HL-60 (cell line): ENCODE results near the gene RSPH6A.

Experiments
- DNase-seq, 2 experiments: peaks; one replicate each; pipeline ENCODE4 v3.0.0-alpha.2; 2010 to 2020; ENCODE audit warnings: low read depth in 1 of 2, low spot score in 1 of 2
- H3K27ac ChIP-seq: fragments of 250-450 bp; sonication (Bioruptor Pico); replicated peaks from 2 replicates; pipeline ENCODE4 v1.5.1; 2020; ENCODE audit warnings: mild to moderate bottlenecking, moderate library complexity
- H3K27me3 ChIP-seq: fragments of 250-450 bp; sonication (Bioruptor Pico); 2 replicates; pipeline ENCODE4 v1.5.1; 2021; ENCODE audit warnings: mild to moderate bottlenecking, moderate library complexity; ENCODE audit not compliant: insufficient read depth, poor library complexity, severe bottlenecking
- H3K4me3 ChIP-seq: replicated peaks from 2 replicates; pipeline ENCODE4 v1.5.1; 2011; ENCODE audit warnings: mild to moderate bottlenecking, control low read depth, low read length; ENCODE audit not compliant: insufficient read depth
- GABPA ChIP-seq: IDR thresholded peaks from 2 replicates; pipeline ENCODE4 v1.6.1; 2012; ENCODE audit warnings: low read depth
- POLR2AphosphoS5 ChIP-seq: IDR thresholded peaks from 2 replicates; pipeline ENCODE4 v1.6.1; 2012; ENCODE audit warnings: low read depth
- SPI1 ChIP-seq: IDR thresholded peaks from 2 replicates; pipeline ENCODE4 v1.6.1; 2012; ENCODE audit warnings: low read depth, mild to moderate bottlenecking, borderline replicate concordance
- TF ChIP-seq, protein P1 (sequence below): IDR thresholded peaks from one replicate; pipeline ENCODE4 v1.5.1; 2011; ENCODE audit warnings: low read length, control low read depth, inconsistent platforms; ENCODE audit not compliant: insufficient read depth
- TF ChIP-seq, protein P2 (sequence below): IDR thresholded peaks from 2 replicates; pipeline ENCODE4 v1.6.1; 2012; ENCODE audit warnings: low read depth; ENCODE audit not compliant: insufficient replicate concordance

The RSPH6A gene

GRCh38 chr19:45824041-45824471, 8.9 kb upstream of the RSPH6A start:
- H3K27me3 ChIP-seq, result no peaks in the 10 kb centered on the region
- DNase-seq, result no peak
- H3K4me3 ChIP-seq, result no peak overlapping the region
- H3K27ac ChIP-seq, result no peak overlapping the region
- TF ChIP-seq POLR2AphosphoS5 (no peak), GABPA (no peak), SPI1 (no peak)
- TF ChIP-seq, protein P1, sequence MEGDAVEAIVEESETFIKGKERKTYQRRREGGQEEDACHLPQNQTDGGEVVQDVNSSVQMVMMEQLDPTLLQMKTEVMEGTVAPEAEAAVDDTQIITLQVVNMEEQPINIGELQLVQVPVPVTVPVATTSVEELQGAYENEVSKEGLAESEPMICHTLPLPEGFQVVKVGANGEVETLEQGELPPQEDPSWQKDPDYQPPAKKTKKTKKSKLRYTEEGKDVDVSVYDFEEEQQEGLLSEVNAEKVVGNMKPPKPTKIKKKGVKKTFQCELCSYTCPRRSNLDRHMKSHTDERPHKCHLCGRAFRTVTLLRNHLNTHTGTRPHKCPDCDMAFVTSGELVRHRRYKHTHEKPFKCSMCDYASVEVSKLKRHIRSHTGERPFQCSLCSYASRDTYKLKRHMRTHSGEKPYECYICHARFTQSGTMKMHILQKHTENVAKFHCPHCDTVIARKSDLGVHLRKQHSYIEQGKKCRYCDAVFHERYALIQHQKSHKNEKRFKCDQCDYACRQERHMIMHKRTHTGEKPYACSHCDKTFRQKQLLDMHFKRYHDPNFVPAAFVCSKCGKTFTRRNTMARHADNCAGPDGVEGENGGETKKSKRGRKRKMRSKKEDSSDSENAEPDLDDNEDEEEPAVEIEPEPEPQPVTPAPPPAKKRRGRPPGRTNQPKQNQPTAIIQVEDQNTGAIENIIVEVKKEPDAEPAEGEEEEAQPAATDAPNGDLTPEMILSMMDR, result no peak
- TF ChIP-seq, protein P2, sequence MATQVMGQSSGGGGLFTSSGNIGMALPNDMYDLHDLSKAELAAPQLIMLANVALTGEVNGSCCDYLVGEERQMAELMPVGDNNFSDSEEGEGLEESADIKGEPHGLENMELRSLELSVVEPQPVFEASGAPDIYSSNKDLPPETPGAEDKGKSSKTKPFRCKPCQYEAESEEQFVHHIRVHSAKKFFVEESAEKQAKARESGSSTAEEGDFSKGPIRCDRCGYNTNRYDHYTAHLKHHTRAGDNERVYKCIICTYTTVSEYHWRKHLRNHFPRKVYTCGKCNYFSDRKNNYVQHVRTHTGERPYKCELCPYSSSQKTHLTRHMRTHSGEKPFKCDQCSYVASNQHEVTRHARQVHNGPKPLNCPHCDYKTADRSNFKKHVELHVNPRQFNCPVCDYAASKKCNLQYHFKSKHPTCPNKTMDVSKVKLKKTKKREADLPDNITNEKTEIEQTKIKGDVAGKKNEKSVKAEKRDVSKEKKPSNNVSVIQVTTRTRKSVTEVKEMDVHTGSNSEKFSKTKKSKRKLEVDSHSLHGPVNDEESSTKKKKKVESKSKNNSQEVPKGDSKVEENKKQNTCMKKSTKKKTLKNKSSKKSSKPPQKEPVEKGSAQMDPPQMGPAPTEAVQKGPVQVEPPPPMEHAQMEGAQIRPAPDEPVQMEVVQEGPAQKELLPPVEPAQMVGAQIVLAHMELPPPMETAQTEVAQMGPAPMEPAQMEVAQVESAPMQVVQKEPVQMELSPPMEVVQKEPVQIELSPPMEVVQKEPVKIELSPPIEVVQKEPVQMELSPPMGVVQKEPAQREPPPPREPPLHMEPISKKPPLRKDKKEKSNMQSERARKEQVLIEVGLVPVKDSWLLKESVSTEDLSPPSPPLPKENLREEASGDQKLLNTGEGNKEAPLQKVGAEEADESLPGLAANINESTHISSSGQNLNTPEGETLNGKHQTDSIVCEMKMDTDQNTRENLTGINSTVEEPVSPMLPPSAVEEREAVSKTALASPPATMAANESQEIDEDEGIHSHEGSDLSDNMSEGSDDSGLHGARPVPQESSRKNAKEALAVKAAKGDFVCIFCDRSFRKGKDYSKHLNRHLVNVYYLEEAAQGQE, result no peak

GRCh38 chr19:45823182-45823581, 8.1 kb upstream of the RSPH6A start:
- TF ChIP-seq, protein P2, result no peak
- TF ChIP-seq POLR2AphosphoS5, result no peak
- TF ChIP-seq GABPA, result no peak
- TF ChIP-seq SPI1, result no peak
- TF ChIP-seq, protein P1, result no peak
- no peak for DNase-seq
- H3K27me3 ChIP-seq, result no peaks in the 10 kb centered on the region
- H3K4me3 ChIP-seq, result no peak overlapping the region
- no peak overlapping the region for H3K27ac ChIP-seq

- TF ChIP-seq, protein P2, result no peak
- TF ChIP-seq GABPA (no peak), SPI1 (no peak), POLR2AphosphoS5 (no peak)
- TF ChIP-seq, protein P1, result no peak
- DNase-seq, result no peak
- Histone ChIP-seq H3K27me3 (no peaks in the 10 kb centered on the region), H3K4me3 (no peak overlapping the region), H3K27ac (no peak overlapping the region)
Measured at GRCh38 chr19:45822716-45823115, 7.6 kb upstream of the RSPH6A start.
